HUDEP-2 (cell line): Measurements from ENCODE around the gene NT5C2.

Experiments used
- DNase-seq, 76 experiments: peaks; one replicate each; lab custom pipeline; 2025; ENCODE audit not compliant: unreplicated experiment in 76 of 76; lab: John Stamatoyannopoulos, UW

The NT5C2 gene

GRCh38 chr10:103096130-103096529 lies 96.9 kb downstream of the NT5C2 start:
- DNase-seq: no peak

DNA sequence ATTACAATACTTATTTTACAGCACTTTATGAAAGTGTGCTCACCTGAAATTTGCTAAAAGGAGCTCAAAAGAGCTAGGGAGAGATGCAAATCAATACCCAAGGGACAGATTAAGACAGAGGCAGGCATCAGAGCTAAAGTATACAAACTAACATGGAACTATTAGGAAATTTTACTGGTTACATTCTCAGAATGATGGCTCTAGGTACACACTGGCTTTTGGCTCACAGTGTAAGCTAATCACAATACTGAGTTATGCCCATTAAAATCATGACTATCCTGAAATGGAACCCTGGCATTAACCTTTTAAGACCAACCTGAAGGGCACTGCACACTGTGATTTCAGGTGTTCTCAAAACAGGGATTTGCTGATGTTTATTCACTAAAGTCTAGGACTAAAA lies 98.1 kb downstream of the NT5C2 start:
- no peak for DNase-seq

- DNase-seq: no peak
Observed at GRCh38 chr10:103090911-103091310, 102.2 kb downstream of the NT5C2 start.

- no peak for DNase-seq
Observed at GRCh38 chr10:103089493-103089892, 103.6 kb downstream of the NT5C2 start.

- no peak for DNase-seq
Observed at GRCh38 chr10:103086799-103087198, 106.3 kb downstream of the NT5C2 start.

- no peak for DNase-seq
Observed at GRCh38 chr10:103086261-103086660, 106.8 kb downstream of the NT5C2 start.

GRCh38 chr10:103083977-103084320 lies 109.1 kb downstream of the NT5C2 start:
- no peak for DNase-seq

DNA sequence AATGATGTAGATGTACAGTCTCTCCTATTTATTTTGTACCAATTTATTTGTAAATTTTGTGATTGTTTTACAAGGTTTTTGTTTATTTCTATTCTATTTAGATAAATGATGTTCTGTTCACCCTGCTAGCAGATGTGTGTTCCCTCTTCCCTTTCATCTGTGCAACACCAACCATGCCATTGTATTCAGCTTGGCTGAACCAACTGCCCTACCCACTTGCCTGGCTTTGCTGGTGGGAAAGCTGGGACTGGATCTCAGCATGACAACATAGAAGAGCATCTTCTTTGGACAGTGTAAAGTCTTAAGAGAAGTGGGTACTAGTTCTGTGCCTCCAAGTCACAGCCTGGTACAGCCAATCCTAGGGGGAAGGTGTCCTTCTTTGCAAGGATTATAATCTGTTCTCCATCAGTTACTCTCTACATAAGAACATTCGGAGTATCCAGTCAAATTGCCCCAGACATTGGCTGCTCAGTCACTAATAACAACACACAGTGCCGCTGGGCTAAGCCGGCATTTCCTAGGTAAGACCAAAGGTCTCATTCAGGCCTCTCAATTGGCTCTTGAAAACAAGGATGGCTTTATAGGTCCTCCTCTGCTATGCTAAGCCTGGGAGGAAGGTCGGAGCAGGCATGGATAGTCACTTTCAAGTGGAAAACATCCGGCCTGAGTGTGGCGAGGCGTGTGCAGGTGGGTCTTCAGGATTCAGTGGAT lies 109.7 kb downstream of the NT5C2 start:
- no peak for DNase-seq

DNA sequence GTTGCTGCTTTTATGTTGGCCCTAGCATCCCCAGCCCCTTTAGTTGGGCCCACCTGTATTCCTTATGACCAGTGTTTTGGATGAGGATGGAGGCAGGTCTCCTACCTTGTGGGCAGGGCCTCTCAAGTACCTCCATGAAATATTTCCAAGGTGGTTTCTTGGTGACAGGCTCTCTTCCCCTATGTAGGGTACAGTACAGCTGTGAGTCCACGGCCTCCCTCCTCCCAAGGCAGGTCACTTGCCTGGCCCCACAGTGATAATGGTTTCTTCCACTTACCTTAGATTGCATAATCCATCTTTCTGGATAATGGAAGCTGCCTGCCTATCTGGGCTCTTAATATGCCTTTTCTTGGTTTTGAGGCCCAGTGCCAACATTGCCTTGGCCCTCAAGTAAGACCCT lies 110.4 kb downstream of the NT5C2 start:
- DNase-seq: no peak

GRCh38 chr10:103080891-103081581 lies 112.0 kb downstream of the NT5C2 start:
- DNase-seq: no peak

DNA sequence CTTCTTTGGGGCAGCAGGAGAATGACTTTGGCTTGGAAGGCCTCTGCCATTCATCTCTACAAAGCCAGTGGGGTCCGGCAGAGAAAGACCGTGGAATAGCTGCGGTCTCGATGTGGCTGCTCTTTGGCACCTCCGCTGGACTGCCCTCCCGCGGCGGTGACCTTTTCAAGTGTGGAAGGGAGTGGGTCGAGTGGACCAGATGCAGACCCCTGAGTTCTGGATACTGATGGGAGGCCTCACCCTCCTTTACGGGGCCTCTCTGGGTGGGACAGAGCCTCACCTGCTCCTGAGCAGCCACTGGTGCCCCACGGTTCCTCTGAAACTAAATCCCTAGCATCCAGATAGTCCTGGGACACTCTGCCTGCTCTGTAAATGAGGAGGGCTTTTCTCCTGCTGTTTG lies 113.1 kb downstream of the NT5C2 start:
- DNase-seq: no peak

DNA sequence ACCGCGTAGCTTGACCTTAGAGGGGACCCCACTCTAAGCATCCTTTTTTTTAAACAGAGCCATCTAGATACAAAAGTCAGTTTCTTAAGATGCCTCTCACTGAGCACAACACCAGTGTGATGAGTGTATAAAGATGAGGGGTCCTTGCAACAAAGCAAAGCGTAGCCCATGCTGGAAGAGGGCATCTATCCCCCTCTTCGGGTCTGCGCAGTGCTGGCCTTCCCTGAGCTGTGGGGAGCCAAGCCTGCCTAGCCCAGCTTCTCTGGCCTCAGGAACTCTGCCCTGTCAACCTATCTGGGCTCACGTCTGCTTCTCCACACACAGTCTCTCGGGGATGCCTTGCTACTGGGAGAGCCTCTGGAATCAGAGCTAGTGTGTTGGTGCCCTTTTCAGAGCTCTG lies 114.0 kb downstream of the NT5C2 start:
- DNase-seq: no peak

DNA sequence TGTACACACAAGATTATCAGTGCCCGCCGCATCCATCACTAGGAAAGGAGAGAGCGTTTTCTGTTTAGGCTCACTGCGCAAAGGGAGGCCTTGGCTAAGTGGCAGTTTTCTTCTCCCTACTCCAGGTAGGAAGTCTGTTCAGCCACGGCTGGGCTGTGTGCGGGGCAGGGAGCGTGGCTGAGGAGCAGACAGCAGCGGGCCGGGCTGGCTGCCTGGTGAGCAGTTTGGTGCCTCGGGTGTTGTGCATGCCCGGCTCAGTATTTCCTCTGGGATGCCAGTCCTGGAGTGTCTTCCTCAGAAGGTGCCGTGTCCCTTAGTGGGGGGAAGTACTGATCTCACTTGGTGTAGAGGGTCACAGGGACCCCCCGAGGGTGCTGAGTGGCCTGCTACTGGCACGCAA lies 114.4 kb downstream of the NT5C2 start:
- no peak for DNase-seq

DNA sequence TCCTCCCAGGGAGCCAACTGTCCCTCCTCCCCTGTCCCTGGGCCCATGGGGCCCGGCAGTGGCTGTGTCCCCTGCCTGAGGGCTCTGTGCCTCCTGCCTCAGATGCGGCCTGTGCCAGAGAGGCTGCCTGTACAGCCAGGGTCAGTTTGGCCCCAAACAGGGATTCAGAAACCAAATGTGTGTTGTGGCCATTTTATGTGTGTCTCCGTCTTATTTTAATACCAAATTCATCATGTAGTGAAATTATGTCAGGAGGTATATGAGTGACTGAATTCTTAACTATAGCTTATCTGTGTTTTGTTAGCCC lies 114.8 kb downstream of the NT5C2 start:
- DNase-seq: no peak

DNA sequence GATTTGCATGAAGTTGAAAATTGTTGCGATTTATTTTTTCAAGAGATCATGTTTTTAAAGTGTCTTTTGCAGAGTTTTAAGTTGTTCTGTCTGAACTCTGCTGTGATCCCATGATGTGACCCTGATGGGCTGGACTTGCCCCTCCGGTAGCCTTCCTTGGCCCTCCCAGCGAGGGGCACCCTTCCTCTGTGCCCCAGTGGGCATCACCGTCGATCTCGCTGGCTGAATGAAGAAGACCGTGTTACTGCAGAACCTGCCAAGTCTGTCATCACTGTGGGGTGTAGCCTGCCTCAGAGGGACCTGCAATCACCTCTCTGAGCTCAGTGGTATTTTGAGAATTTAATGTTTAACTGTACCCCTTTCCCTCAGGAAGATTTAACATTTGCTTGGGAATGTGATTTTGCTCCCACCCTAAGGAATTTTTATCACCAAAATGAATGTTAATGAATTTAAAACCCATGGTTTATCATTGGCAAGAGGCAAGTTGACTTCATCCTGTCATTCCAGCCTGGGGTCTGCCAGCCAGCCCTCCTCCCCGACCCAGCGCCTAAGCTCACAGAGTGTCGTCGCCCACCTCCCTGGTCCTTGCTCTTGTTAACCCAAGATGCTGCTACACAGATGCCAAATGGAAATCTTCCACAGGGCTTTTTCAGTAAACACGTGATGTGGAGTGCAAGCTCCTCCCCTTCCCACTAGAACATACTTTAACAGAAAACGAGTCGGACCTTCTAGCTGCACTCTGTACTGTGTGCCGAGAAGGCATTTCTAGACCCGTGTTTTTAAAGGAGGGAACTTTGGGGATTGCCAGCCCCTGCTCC lies 115.4 kb downstream of the NT5C2 start:
- DNase-seq: no peak

- DNase-seq: no peak
Observed at GRCh38 chr10:103077020-103077419, 116.1 kb downstream of the NT5C2 start.

DNA sequence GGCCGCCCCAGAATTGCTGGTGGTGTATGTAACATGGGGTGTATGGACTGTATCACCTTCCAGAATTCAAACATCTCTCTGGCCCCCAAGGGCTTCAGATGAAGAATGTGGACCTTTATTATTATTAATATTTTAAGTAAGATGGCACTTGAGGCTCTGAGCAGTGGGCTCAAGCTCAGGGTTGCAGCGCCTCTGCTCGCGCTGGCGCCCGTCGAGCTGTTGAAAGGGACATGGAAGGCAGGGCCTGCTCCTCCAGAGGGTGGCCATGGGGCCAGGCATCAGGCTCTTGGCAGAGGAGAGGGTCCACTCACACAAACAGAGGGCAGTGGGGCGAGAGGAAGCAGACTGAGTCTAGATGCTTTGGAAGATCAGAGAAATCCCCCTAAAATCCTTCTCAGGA lies 120.2 kb downstream of the NT5C2 start:
- no peak for DNase-seq

DNA sequence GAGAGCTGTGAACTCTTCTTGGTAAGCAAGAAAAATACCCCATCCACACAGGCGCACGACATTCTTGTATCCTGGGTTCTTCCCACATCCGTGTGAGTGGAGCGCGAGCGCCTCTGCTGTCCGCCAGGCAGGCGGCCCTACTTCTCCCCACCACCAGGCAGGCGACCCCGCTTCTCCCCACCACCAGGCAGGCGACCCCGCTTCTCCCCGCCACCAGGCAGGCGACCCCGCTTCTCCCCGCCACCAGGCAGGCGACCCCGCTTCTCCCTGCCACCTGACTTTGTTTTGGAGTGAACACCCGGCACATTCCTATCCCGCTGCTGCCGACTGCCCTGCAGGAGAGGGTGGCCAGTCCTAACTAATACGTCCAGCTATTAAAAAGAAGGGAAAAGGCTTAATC lies 120.8 kb downstream of the NT5C2 start:
- no peak for DNase-seq

GRCh38 chr10:103069453-103070331 lies 123.4 kb downstream of the NT5C2 start:
- DNase-seq: peak in 51 of 76 experiments; percentile 3 to 60 (median 21)

GRCh38 chr10:103067956-103068355 lies 125.1 kb downstream of the NT5C2 start:
- no peak for DNase-seq

DNA sequence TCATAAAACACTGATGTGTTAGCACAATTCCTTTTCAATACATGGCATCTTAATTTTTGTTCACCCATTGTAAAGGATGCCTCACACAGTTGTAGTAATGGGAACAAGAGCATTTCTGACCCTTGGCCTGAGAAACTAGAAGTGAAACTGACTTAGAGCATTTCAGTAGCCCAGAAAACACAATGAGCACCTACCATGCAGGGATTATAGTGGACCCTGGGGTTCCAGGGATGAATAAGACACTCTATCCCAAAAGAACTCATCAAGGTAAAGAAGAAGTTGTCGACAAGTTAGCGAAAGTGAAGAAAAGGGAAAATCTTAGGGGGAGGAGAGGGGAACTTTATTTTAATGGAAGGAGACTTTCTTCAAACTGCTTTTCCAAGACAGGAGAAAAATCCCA lies 125.6 kb downstream of the NT5C2 start:
- DNase-seq: no peak
